ENCODE results near the gene SOBP.

Gene SOBP

GRCh38 chr6:107632381-107633136, 142.6 kb downstream of the SOBP start:
- no peaks in the 10 kb centered on the region for H3K36me3 ChIP-seq (ENCODE audit: insufficient read depth)
- TF ChIP-seq CTCF (conservative IDR thresholded peaks at IDR 0.05; ENCODE audit: low read depth, low read length) = no peak

GRCh38 chr6:107633680-107634323, 143.9 kb downstream of the SOBP start:
- Histone ChIP-seq H2AFZ (ENCODE audit: low read depth) (no peak overlapping the region), H3K4me2 (no peak overlapping the region), H4K20me1 (ENCODE audit: insufficient read depth) (no peaks in the 10 kb centered on the region), H3K9ac (no peak overlapping the region), H3K4me1 (ENCODE audit: low read depth, poor library complexity, severe bottlenecking) (no peaks in the 10 kb centered on the region), H3K27ac (no peak overlapping the region), H3K27me3 (ENCODE audit: insufficient read depth, low read depth) (no peaks in the 10 kb centered on the region), H3K36me3 (ENCODE audit: insufficient read depth) (no peaks in the 10 kb centered on the region), H3K79me2 (ENCODE audit: insufficient read depth, low read depth) (no peaks in the 10 kb centered on the region), H3K4me3 (IDR thresholded peaks at IDR 0.05; ENCODE audit: insufficient read depth, low read depth, low read length) (no peak overlapping the region)
- no peak for TF ChIP-seq CTCF (conservative IDR thresholded peaks at IDR 0.05; ENCODE audit: low read depth, low read length)

More at GRCh38 chr6:107632381-107633136, 142.6 kb downstream of the SOBP start:
- Histone ChIP-seq H3K4me2 (no peak overlapping the region), H3K4me1 (ENCODE audit: low read depth, poor library complexity, severe bottlenecking) (no peaks in the 10 kb centered on the region), H3K9ac (no peak overlapping the region), H3K79me2 (ENCODE audit: insufficient read depth, low read depth) (no peaks in the 10 kb centered on the region), H3K27me3 (ENCODE audit: insufficient read depth, low read depth) (no peaks in the 10 kb centered on the region), H2AFZ (ENCODE audit: low read depth) (no peak overlapping the region), H3K27ac (no peak overlapping the region), H3K4me3 (IDR thresholded peaks at IDR 0.05; ENCODE audit: insufficient read depth, low read depth, low read length) (no peak overlapping the region), H4K20me1 (ENCODE audit: insufficient read depth) (no peaks in the 10 kb centered on the region)

GRCh38 chr6:107634324-107635056, 144.6 kb downstream of the SOBP start:
- Histone ChIP-seq H2AFZ (ENCODE audit: low read depth) (no peak overlapping the region), H4K20me1 (ENCODE audit: insufficient read depth) (no peaks in the 10 kb centered on the region), H3K27me3 (ENCODE audit: insufficient read depth, low read depth) (no peaks in the 10 kb centered on the region), H3K4me3 (IDR thresholded peaks at IDR 0.05; ENCODE audit: insufficient read depth, low read depth, low read length) (no peak overlapping the region), H3K4me1 (ENCODE audit: low read depth, poor library complexity, severe bottlenecking) (no peaks in the 10 kb centered on the region), H3K79me2 (ENCODE audit: insufficient read depth, low read depth) (no peaks in the 10 kb centered on the region), H3K4me2 (no peak overlapping the region), H3K36me3 (ENCODE audit: insufficient read depth) (no peaks in the 10 kb centered on the region), H3K27ac (no peak overlapping the region), H3K9ac (no peak overlapping the region)
- no peak for TF ChIP-seq CTCF (conservative IDR thresholded peaks at IDR 0.05; ENCODE audit: low read depth, low read length)

- Histone ChIP-seq H2AFZ (ENCODE audit: low read depth) (no peak overlapping the region), H3K27ac (no peak overlapping the region), H3K9ac (no peak overlapping the region), H3K4me2 (no peak overlapping the region), H3K4me1 (ENCODE audit: low read depth, poor library complexity, severe bottlenecking) (no peaks in the 10 kb centered on the region), H3K4me3 (IDR thresholded peaks at IDR 0.05; ENCODE audit: insufficient read depth, low read depth, low read length) (no peak overlapping the region), H3K79me2 (ENCODE audit: insufficient read depth, low read depth) (no peaks in the 10 kb centered on the region), H3K27me3 (ENCODE audit: insufficient read depth, low read depth) (no peaks in the 10 kb centered on the region), H3K36me3 (ENCODE audit: insufficient read depth) (no peaks in the 10 kb centered on the region), H4K20me1 (ENCODE audit: insufficient read depth) (no peaks in the 10 kb centered on the region)
- TF ChIP-seq CTCF (conservative IDR thresholded peaks at IDR 0.05; ENCODE audit: low read depth, low read length) = no peak
These were observed 145.2 kb downstream of the SOBP start for GRCh38 chr6:107635057-107635515.

All from KMS-11 (cell line).